ENCODE results near the gene MBTPS1.

MBTPS1 gene

GRCh38 chr16:84116720-84117493 lies at the start of gene MBTPS1:
TSS of gene MBTPS1 (minus strand) at chr16:84116942. CDS start at chr16:84101783, 15,159 bp downstream.
- peak; percentile 98 for DNase-seq

GRCh38 chr16:84165746-84166145 lies 49.0 kb upstream of the MBTPS1 start:
- no peak for DNase-seq

- no peak for DNase-seq
Measured at GRCh38 chr16:84161801-84162200, 45.1 kb upstream of the MBTPS1 start.

DNA sequence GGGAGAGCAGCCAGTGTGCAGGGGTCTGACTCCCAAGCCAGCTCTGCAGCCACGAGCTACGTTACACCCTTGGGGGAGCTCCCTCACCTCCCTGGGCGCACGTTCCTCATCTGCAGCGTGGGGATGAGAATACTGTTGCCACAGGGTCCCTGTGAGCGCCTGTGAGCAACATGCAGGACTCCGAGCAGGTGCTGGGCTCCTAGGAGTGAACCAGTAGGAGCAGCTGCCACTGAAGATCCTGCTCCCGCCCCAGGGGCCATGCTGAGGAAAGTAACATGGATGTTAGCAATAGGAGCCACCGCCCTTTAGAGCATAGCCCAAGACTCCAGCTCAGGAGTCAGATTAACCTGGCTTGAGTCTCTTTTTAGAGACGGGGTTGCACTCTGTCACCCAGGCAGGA lies 44.3 kb upstream of the MBTPS1 start:
- DNase-seq = no peak

DNA sequence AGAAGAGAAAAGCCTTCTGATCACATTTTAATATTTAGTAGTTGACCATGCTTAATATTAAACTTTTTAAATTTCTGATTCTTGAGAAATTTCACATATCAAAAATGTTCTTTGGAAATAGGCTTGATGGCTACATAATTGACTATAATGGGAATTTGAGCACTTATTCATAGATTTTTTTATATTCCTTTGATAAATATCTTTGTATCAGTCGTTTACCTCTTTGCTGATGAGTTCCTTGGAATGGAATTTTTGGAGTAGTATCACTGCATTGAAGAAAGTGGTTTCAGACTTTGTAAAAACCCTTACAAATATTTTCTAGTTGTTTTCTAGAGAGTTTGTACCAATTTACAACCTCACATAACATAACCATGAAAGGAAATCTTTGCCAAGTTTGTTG lies 43.1 kb upstream of the MBTPS1 start:
- no peak for DNase-seq

DNA sequence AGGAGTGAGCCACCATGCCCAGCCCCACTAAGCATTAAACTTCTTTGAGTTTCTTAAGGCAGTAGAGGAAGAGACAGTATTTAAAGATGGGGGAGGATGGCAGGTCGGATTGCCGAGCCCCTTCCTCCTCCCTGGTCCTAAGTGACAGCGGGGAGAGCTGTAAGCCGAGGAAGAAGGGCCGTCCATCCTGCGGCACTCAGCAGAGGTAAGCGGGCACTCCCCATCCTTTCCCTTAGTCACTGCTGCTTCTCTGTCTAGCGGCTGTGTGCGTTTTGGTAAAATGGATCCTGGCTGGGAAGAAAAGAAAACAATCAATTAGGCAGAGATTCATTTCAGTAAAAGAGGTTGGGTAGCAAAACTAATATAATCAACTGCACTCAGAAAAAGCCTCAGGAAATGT lies 42.3 kb upstream of the MBTPS1 start:
- no peak for DNase-seq

- no peak for DNase-seq
Measured at GRCh38 chr16:84156342-84156784, 39.6 kb upstream of the MBTPS1 start.

DNA sequence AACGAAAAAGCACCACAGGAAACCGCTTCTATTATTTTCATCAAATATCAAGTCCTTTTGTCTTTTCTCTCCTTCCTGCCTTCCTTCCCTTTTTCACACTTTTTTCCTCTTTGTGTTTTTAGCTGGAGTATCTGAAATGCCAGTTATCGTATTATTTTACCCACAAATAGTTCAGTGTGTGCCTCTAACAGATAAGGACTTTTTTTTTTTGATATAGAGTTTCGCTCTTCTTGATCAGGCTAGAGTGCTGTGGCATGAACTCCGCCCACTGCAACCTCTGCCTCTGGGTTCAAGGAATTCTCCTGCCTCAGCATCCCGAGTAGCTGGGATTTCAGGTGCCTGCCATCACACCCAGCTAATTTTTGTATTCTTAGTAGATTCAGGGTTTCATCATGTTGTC lies 39.0 kb upstream of the MBTPS1 start:
- DNase-seq = no peak

DNA sequence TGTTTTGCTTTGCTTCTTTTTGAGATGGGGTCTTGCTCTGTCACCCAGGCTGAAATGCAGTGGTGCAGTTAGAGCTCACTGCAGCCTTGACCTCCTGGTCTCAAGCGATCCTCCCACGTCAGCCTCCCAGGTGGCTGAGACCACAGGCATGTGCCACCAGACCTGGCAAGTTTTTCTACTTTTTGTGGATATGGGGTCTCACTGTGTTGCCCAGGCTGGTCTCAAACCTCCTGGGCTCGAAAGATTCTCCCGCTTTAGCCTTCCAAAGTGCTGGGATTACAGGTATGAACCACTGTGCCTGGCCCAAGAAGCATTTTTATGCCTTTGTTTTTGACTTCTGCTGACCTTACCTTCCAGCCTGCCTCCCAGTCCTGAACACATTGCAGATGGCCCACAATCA lies 38.5 kb upstream of the MBTPS1 start:
- no peak for DNase-seq

- DNase-seq = no peak
Measured at GRCh38 chr16:84153660-84154214, 37.0 kb upstream of the MBTPS1 start.

DNA sequence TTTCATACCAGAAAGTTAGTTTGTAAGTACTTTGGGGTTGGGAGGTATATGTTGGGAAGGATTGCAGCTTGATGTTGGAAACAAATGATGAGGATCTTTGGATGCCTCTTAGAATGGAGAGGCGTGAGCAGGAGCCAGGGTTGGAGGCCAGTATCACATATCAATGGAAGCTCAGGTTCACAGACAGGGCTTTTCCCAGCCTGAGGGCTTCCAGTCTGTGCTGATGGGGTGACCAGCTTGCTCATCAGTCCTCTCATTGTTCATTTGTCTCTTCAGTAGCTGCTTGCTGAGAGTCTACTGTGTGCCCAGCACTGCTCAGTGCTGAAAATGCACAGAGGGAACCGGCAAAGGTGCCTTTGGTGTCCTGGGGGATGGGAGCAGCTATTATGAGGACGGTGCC lies 34.2 kb upstream of the MBTPS1 start:
- DNase-seq = no peak

DNA sequence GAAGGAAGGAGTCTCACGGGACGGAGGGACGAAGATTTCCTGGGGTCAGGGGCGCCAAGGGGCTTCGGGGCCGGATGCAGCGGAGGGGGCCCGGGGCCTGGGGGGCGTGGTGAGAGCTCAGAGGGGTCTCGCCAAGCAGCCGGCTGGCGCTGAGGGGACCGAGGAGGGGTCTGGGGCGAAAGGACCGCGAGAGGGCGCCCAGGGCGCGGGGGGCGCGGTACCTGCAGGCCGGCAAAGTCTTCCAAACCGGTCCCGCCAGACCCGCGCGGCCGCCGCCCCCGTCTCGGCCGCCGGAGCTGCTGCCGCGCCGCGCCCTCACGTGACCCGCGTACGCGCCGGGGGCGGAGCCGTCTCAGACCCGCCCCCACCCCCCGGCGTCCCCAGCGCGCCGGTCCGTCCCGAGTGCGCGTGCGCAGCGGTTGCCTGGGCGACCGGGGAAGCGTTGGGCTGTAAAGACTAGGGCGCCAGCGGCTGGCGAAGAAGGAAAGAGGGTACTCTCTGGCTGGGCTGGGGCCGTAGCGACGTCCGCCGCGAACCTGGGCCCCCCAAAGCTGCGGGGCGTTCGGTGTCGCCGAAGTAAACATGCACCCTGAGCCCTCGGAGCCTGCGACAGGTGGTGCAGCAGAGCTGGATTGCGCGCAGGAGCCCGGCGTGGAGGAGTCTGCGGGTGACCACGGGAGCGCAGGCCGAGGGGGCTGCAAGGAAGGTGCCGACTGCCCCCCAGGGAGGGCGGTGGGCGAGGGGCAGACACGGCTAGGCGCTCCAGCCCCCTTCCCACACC lies 28.3 kb upstream of the MBTPS1 start, which contains the start of the genes DNAAF1 and HSDL1:
Gene DNAAF1, plus strand, starts transcription at position 450 of the 781 bp plus-strand sequence. Its CDS starts 133 bp downstream, at position 583.
Gene HSDL1, minus strand, starts transcription at position 319 of the 781 bp plus-strand sequence. CDS start 13,856 bp downstream, outside the sequence.
- peak; percentile 85 for DNase-seq

DNA sequence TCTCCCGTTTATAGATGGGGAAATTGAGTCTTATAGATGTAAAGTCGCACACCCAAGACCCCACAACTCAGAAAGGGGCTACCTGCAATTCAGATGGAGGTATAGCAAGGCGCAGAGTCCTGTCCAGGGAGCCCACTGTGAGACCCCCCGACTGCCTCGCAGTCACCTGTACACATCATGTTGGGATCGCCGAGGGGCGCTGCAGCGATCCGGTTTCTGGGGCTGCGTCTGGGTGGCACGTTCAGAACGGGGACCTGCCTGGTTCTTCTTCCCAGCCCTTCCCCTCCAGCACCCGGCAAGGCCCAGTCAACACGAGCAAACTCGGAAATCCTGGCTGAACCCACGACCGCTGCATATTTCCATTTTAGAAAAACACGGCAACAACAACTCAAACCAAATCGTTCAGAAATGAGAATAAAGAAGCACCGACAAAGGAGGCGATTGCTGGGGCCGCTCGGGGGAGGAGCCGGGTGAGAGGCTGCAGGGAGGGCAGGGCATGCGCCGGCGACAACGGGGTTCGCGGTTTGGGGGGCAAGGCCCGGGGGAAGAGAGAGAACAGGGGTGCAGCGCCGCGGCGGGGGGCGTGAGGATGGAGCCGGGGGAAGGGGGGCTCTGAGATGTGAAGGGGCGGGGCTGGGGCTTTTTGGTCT lies 27.6 kb upstream of the MBTPS1 start:
- DNase-seq = peak; percentile 22

DNA sequence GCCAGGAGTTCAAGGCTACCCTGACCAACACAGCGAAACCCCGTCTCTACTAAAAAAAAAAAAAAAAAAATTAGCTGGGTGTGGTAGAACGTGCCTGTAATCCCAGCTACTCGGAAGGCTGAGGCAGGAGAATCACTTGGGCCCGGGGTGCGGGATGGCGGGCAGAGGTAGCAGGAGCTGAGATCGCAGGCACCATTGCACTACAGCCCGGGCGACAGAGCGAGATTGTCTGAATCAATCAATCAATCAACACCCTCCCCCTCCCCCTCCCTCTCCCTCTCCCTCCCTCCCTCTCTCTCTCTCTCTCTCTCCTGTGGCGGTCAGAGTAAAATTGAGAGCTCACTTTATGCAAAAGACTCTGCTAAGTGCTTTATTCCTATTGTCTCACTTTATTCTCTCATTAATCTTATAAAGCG lies 27.1 kb upstream of the MBTPS1 start:
- no peak for DNase-seq

GRCh38 chr16:84143081-84143480 lies 26.3 kb upstream of the MBTPS1 start:
- DNase-seq = no peak

DNA sequence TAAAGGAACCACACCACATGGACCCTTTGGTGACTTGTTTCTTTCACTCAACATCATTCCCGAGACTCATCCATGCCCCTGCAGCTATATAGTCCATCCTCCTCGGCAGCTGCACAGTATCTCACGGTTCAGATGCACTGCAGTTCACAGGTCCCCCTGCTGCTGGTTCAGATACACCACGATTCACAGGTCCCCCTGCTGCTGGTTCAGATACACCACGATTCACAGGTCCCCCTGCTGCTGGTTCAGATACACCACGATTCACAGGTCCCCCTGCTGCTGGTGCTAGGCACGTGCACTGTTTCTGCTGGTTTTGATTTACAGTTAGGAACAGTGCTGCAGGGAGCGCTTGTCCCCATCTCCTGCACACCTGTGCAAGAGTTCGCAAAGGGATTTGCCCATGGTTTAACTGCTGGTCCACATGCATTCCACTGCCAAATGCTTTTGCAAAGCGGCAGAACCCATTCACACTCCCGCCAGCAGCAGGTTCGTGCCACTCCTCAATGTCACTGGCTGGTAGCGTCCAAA lies 24.5 kb upstream of the MBTPS1 start:
- DNase-seq = no peak

- DNase-seq = no peak
Measured at GRCh38 chr16:84139628-84140258, 23.0 kb upstream of the MBTPS1 start.

DNA sequence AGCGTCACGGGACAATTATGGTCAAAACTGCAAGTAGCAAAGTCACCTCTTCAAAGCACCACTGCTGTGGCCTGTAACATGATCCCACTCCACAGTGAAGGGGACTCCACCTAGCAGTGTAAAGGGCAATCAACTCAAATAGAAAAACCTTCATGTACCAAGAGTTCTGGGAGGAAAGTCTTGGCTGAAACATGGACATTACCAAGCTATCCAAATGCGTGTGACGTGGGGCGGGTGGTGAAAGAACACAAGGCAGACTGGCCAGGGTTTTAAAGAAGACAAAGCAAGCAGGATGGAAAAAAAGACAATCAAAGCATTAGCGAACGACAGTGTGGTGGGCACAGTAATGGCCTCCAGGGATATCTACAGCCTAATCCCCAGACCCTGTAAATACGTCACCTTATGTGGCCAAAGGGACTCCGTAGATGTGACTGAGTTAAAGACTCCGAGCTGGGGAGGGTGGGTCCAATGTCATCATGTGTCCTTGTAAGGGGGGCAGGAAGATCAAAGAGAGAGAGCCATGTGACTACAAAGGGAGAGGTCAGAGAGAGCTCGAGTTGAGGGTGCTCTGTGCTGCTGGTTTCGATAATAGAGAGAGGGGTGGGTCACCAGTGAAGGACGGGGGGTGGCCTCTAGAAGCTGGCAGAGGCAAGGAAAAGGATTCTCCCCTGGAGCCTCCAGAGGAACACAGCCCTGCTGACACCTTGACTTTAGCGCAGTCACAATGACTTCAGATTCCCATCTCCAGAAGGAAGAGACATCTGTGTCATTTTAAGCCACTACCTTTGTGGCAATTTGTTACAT lies 22.3 kb upstream of the MBTPS1 start:
- DNase-seq = no peak

GRCh38 chr16:84138500-84138823 lies 21.7 kb upstream of the MBTPS1 start:
- DNase-seq = no peak

DNA sequence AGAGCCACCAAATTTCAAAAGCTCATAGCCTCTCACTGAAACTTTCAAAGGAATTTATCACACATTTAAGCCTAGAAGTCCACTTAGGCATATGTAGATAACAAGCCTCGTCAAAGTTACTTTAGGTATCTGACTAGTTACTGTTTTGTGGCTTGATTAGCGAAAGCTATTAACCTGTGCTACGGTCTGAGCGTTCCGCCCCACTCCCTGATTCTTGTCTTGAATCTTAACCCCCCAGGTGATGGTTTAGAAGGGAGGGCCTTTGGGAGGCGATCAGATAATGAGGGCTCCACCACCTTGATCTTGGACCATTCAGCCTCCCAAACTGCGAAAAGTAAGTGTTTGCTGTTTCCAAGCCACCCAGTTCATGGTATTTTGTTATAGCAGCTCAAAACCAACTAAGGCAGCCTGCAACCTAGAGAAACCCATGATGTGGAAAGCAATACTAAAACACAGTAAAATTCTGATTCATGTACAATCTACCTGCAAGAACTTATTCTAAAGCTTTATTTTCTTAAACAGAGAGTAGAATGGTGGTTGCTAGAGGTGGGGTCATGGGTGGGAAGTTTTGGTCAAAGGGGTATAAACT lies 21.1 kb upstream of the MBTPS1 start:
- DNase-seq = no peak

- DNase-seq = no peak
Measured at GRCh38 chr16:84137287-84137686, 20.5 kb upstream of the MBTPS1 start.
